ENCODE results near the gene OGFRL1.

OGFRL1 gene

GRCh38 chr6:71288228-71289038, at the start of gene OGFRL1:
OGFRL1 (plus strand) TSS chr6:71288811; CDS start chr6:71288937, 126 bp downstream.
- peak within 1 kb of the TSS; percentile 98 for H3K27ac ChIP-seq
- peak within 1 kb of the TSS; percentile 97 for H3K9ac ChIP-seq
- H3K36me3 ChIP-seq = peaks cover 4% of the 10 kb centered on the region
- no peaks in the 10 kb centered on the region for H3K9me3 ChIP-seq
- H3K4me2 ChIP-seq = peak within 1 kb of the TSS; percentile 90
- H4K20me1 ChIP-seq = peaks cover 26% of the 10 kb centered on the region
- peak within 1 kb of the TSS; percentile 93 for H3K4me3 ChIP-seq
- peaks cover 43% of the 10 kb centered on the region for H3K4me1 ChIP-seq
- no peak for TF ChIP-seq Cebpa-rat (IDR thresholded peaks at IDR 0.05)
- H3K27me3 ChIP-seq = no peaks in the 10 kb centered on the region

- TF ChIP-seq Cebpa-rat (IDR thresholded peaks at IDR 0.05) = no peak
- H3K9me3 ChIP-seq = no peaks in the 10 kb centered on the region
- no peaks in the 10 kb centered on the region for H3K27me3 ChIP-seq
- H3K4me2 ChIP-seq = no peak overlapping the region
- H3K27ac ChIP-seq = no peak overlapping the region
- H4K20me1 ChIP-seq = no peaks in the 10 kb centered on the region
- no peaks in the 10 kb centered on the region for H3K36me3 ChIP-seq
- H3K4me1 ChIP-seq = no peaks in the 10 kb centered on the region
- no peak overlapping the region for H3K4me3 ChIP-seq
- no peak overlapping the region for H3K9ac ChIP-seq
Measured at GRCh38 chr6:71239694-71240093, 48.9 kb upstream of the OGFRL1 start.

GRCh38 chr6:71245265-71246049, 43.2 kb upstream of the OGFRL1 start:
- no peak overlapping the region for H3K4me2 ChIP-seq
- H3K27ac ChIP-seq = no peak overlapping the region
- H3K36me3 ChIP-seq = no peaks in the 10 kb centered on the region
- no peaks in the 10 kb centered on the region for H3K27me3 ChIP-seq
- peaks cover 11% of the 10 kb centered on the region; the same call in 1 of the 2 replicates for H3K9me3 ChIP-seq
- no peak overlapping the region for H3K9ac ChIP-seq
- TF ChIP-seq Cebpa-rat (IDR thresholded peaks at IDR 0.05) = no peak
- no peaks in the 10 kb centered on the region for H4K20me1 ChIP-seq
- no peak overlapping the region for H3K4me3 ChIP-seq
- H3K4me1 ChIP-seq = peaks cover 19% of the 10 kb centered on the region

GRCh38 chr6:71246596-71246995, 42.0 kb upstream of the OGFRL1 start:
- no peaks in the 10 kb centered on the region for H4K20me1 ChIP-seq
- no peak overlapping the region for H3K4me3 ChIP-seq
- H3K9ac ChIP-seq = no peak overlapping the region
- H3K27ac ChIP-seq = no peak overlapping the region
- H3K4me1 ChIP-seq = peaks cover 29% of the 10 kb centered on the region
- no peak for TF ChIP-seq Cebpa-rat (IDR thresholded peaks at IDR 0.05)
- H3K27me3 ChIP-seq = no peaks in the 10 kb centered on the region
- H3K36me3 ChIP-seq = no peaks in the 10 kb centered on the region
- H3K4me2 ChIP-seq = no peak overlapping the region
- H3K9me3 ChIP-seq = peaks cover 11% of the 10 kb centered on the region; the same call in 1 of the 2 replicates

DNA sequence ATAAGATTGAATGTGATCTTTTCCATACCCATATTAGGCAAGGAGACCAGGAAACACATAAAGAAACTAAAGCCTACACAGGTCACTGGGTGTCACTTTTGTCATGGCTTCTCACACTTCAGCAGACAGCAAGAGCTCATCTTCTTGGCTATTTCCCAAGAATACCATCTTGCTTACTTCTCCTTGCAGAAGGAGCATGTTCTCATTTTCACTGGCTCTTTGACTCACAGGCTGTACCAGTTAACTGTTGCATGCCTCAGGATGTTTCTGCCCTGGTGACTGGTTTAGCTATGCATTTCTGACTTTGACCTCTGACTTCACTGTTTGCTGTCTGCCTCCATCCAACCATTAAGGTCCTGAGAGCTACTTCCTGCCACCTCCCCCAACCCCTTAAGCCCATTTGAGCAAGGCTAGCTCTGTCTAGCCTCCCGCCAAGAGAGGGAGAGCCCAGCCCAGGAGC, 40.3 kb upstream of the OGFRL1 start:
- no peak overlapping the region for H3K9ac ChIP-seq
- H3K9me3 ChIP-seq = peaks cover 11% of the 10 kb centered on the region; the same call in 1 of the 2 replicates
- H3K4me2 ChIP-seq = peak overlapping the region; percentile 11; the same call in 1 of the 2 replicates
- H3K4me1 ChIP-seq = peaks cover 37% of the 10 kb centered on the region
- no peak overlapping the region for H3K4me3 ChIP-seq
- H3K27me3 ChIP-seq = no peaks in the 10 kb centered on the region
- no peaks in the 10 kb centered on the region for H3K36me3 ChIP-seq
- TF ChIP-seq Cebpa-rat (IDR thresholded peaks at IDR 0.05) = no peak
- H3K27ac ChIP-seq = no peak overlapping the region
- no peaks in the 10 kb centered on the region for H4K20me1 ChIP-seq

- Histone ChIP-seq H3K27ac (no peak overlapping the region), H4K20me1 (no peaks in the 10 kb centered on the region), H3K36me3 (no peaks in the 10 kb centered on the region), H3K9ac (no peak overlapping the region), H3K4me3 (no peak overlapping the region), H3K9me3 (peaks cover 11% of the 10 kb centered on the region; the same call in 1 of the 2 replicates), H3K27me3 (no peaks in the 10 kb centered on the region), H3K4me2 (peak overlapping the region; percentile 11; the same call in 1 of the 2 replicates), H3K4me1 (peaks cover 37% of the 10 kb centered on the region)
- TF ChIP-seq Cebpa-rat (IDR thresholded peaks at IDR 0.05) = no peak
Measured at GRCh38 chr6:71248878-71249544, 39.6 kb upstream of the OGFRL1 start.

DNA sequence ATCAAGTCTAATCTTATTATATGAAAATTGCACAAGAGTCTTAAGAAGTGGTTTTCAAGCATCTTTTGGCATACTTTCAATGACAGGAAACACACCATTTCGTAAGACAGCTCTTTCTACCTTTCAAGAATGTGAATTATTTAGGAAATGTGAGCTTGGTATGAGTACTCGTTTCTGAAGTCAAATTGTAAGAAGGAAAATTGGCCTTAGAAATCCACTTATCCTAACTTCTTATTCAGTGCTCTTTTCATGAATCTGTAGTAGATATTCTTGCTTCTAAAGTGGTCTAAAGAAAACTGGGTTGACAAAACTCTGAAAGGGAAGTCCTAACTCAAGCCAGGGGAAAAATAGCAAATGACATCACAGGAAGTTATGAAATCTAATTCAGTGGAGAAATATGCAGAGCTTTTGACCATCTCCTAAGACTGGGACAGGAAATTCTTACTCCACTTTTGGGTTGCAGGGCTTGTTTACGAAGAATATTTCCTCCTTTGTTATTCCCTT, 38.5 kb upstream of the OGFRL1 start:
- Histone ChIP-seq H3K9ac (no peak overlapping the region), H3K9me3 (peaks cover 7% of the 10 kb centered on the region; the same call in 1 of the 2 replicates), H3K4me3 (no peak overlapping the region), H3K4me1 (peaks cover 37% of the 10 kb centered on the region), H3K27ac (no peak overlapping the region), H3K36me3 (no peaks in the 10 kb centered on the region), H3K4me2 (peak overlapping the region; percentile 44), H3K27me3 (no peaks in the 10 kb centered on the region), H4K20me1 (no peaks in the 10 kb centered on the region)
- no peak for TF ChIP-seq Cebpa-rat (IDR thresholded peaks at IDR 0.05)

DNA sequence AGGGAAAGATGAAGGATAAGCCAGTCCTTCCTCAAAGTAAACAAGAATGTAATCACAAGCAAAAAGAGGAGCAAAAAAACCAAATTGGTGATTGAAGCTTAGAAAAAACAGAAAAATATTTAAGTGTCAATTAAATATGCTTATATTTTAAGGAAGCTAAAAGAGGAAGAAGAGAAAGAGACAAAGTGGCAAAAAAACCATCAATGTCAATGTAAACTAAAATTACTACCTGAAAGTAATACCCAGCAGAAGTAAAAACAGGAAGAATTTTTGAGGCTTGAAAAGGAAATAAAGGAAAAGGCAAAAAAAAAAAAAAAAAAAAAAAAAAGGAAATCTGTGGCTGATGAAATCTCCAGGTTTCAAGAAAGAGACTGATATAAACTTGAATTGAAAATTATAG, 36.2 kb upstream of the OGFRL1 start:
- H3K9ac ChIP-seq = no peak overlapping the region
- H3K4me1 ChIP-seq = peaks cover 37% of the 10 kb centered on the region
- no peaks in the 10 kb centered on the region for H4K20me1 ChIP-seq
- H3K27ac ChIP-seq = no peak overlapping the region
- no peaks in the 10 kb centered on the region for H3K36me3 ChIP-seq
- no peaks in the 10 kb centered on the region for H3K27me3 ChIP-seq
- TF ChIP-seq Cebpa-rat (IDR thresholded peaks at IDR 0.05) = no peak
- H3K9me3 ChIP-seq = no peaks in the 10 kb centered on the region
- peak overlapping the region; percentile 19; the same call in 1 of the 2 replicates for H3K4me2 ChIP-seq
- no peak overlapping the region for H3K4me3 ChIP-seq

GRCh38 chr6:71252960-71253359, 35.7 kb upstream of the OGFRL1 start:
- Histone ChIP-seq H3K4me2 (peak overlapping the region; percentile 19; the same call in 1 of the 2 replicates), H3K4me1 (peaks cover 37% of the 10 kb centered on the region), H3K27me3 (no peaks in the 10 kb centered on the region), H3K27ac (no peak overlapping the region), H3K4me3 (no peak overlapping the region), H4K20me1 (no peaks in the 10 kb centered on the region), H3K9me3 (no peaks in the 10 kb centered on the region), H3K9ac (no peak overlapping the region), H3K36me3 (no peaks in the 10 kb centered on the region)
- no peak for TF ChIP-seq Cebpa-rat (IDR thresholded peaks at IDR 0.05)
